BLaER1 treated with 17β-estradiol and CSF1 and Interleukin-3, amounts not matched to agents 10 nM and 100 nM (cell line): ENCODE measurements around the gene FLRT2.
A peak's percentile ranks its signal among the peaks of the same experiment; 100 is the strongest.

Source experiments
- H3K27ac ChIP-seq, 11 experiments: shearing (Covaris generic); formaldehyde crosslinking; 2 replicates each; pipeline ENCODE4 v1.8.1; 2022
- H3K27me3 ChIP-seq, 11 experiments: shearing (Covaris generic); formaldehyde crosslinking; 2 replicates each; pipeline ENCODE4 v1.8.1; 2022
- H3K36me3 ChIP-seq, 11 experiments: shearing (Covaris generic); formaldehyde crosslinking; 2 replicates each; pipeline ENCODE4 v1.8.1; 2022
- H3K4me1 ChIP-seq, 10 experiments: shearing (Covaris generic); formaldehyde crosslinking; 2 replicates each; pipeline ENCODE4 v1.8.1; 2022
- H3K4me2 ChIP-seq, 11 experiments: shearing (Covaris generic); formaldehyde crosslinking; 2 replicates each; pipeline ENCODE4 v1.8.1; 2022
- H3K4me3 ChIP-seq, 10 experiments: shearing (Covaris generic); formaldehyde crosslinking; 2 replicates each; pipeline ENCODE4 v1.8.1; 2022
- H3K9ac ChIP-seq, 11 experiments: shearing (Covaris generic); formaldehyde crosslinking; 2 replicates each; pipeline ENCODE4 v1.8.1; 2022
- H3K9me3 ChIP-seq, 11 experiments: shearing (Covaris generic); formaldehyde crosslinking; replicated peaks in 1 of 11; 2 replicates each; pipeline ENCODE4 v1.8.1; 2022
- H4K20me1 ChIP-seq, 11 experiments: shearing (Covaris generic); formaldehyde crosslinking; 2 replicates each; pipeline ENCODE4 v1.8.1; 2022
- Cebpa-rat ChIP-seq, 11 experiments: shearing (Covaris generic); IDR thresholded peaks; 2 replicates each; pipeline ENCODE4 v1.8.1; 2022

FLRT2 gene

GRCh38 chr14:85601690-85602089, 71.7 kb downstream of the FLRT2 start:
- peak overlapping the region in 1 of 11 experiments; percentile 84; a peak in 2 of 22 replicates for H3K9ac ChIP-seq
- H3K9me3 ChIP-seq: peaks cover 0 to 9% (median 0%) of the 10 kb centered on the region in 11 experiments; a peak in 2 of 22 replicates
- no peak for TF ChIP-seq Cebpa-rat (IDR thresholded peaks at IDR 0.05)
- H3K4me2 ChIP-seq: peak overlapping the region in 4 of 11 experiments; percentile 59 to 87 (median 61); a peak in 7 of 22 replicates
- no peak overlapping the region for H3K4me3 ChIP-seq
- no peaks in the 10 kb centered on the region for H3K27me3 ChIP-seq
- peaks cover 0 to 84% (median 23%) of the 10 kb centered on the region in 10 experiments; a peak in 12 of 20 replicates for H3K4me1 ChIP-seq
- H4K20me1 ChIP-seq: no peaks in the 10 kb centered on the region
- H3K27ac ChIP-seq: peak overlapping the region in 5 of 11 experiments; percentile 82 to 100 (median 92); a peak in 9 of 22 replicates
- H3K36me3 ChIP-seq: no peaks in the 10 kb centered on the region

- H3K4me2 ChIP-seq: peak overlapping the region in 3 of 11 experiments; percentile 35 to 87 (median 59); a peak in 5 of 22 replicates
- peaks cover 0 to 90% (median 23%) of the 10 kb centered on the region in 10 experiments; a peak in 12 of 20 replicates for H3K4me1 ChIP-seq
- no peaks in the 10 kb centered on the region for H3K36me3 ChIP-seq
- H3K9me3 ChIP-seq: peaks cover 0 to 9% (median 0%) of the 10 kb centered on the region in 11 experiments; a peak in 1 of 22 replicates
- H3K27me3 ChIP-seq: no peaks in the 10 kb centered on the region
- no peak for TF ChIP-seq Cebpa-rat (IDR thresholded peaks at IDR 0.05)
- H4K20me1 ChIP-seq: no peaks in the 10 kb centered on the region
- H3K9ac ChIP-seq: no peak overlapping the region
- H3K27ac ChIP-seq: peak overlapping the region in 2 of 11 experiments; percentile 9 to 100; a peak in 2 of 22 replicates
- no peak overlapping the region for H3K4me3 ChIP-seq
Observed at GRCh38 chr14:85602345-85602744, 72.4 kb downstream of the FLRT2 start.

- no peaks in the 10 kb centered on the region for H3K36me3 ChIP-seq
- no peak overlapping the region for H3K4me3 ChIP-seq
- TF ChIP-seq Cebpa-rat (IDR thresholded peaks at IDR 0.05): no peak
- peak overlapping the region in 4 of 11 experiments; percentile 54 to 75 (median 66); a peak in 5 of 22 replicates for H3K27ac ChIP-seq
- no peaks in the 10 kb centered on the region for H3K9me3 ChIP-seq
- H3K9ac ChIP-seq: no peak overlapping the region
- H3K4me1 ChIP-seq: peaks cover 0 to 90% (median 22%) of the 10 kb centered on the region in 10 experiments; a peak in 12 of 20 replicates
- peak overlapping the region in 3 of 11 experiments; percentile 54 to 70 (median 70); a peak in 2 of 22 replicates for H3K4me2 ChIP-seq
- no peaks in the 10 kb centered on the region for H3K27me3 ChIP-seq
- no peaks in the 10 kb centered on the region for H4K20me1 ChIP-seq
Observed at GRCh38 chr14:85604021-85604420, 74.1 kb downstream of the FLRT2 start.

GRCh38 chr14:85604714-85605113, 74.8 kb downstream of the FLRT2 start:
- no peak overlapping the region for H3K4me3 ChIP-seq
- H4K20me1 ChIP-seq: no peaks in the 10 kb centered on the region
- no peaks in the 10 kb centered on the region for H3K9me3 ChIP-seq
- H3K27ac ChIP-seq: peak overlapping the region in 4 of 11 experiments; percentile 54 to 75 (median 66); a peak in 7 of 22 replicates
- H3K27me3 ChIP-seq: no peaks in the 10 kb centered on the region
- no peak for TF ChIP-seq Cebpa-rat (IDR thresholded peaks at IDR 0.05)
- peaks cover 0 to 84% (median 16%) of the 10 kb centered on the region in 10 experiments; a peak in 12 of 20 replicates for H3K4me1 ChIP-seq
- peak overlapping the region in 3 of 11 experiments; percentile 35 to 55 (median 53); a peak in 4 of 22 replicates for H3K9ac ChIP-seq
- peak overlapping the region in 4 of 11 experiments; percentile 19 to 70 (median 62); a peak in 7 of 22 replicates for H3K4me2 ChIP-seq
- no peaks in the 10 kb centered on the region for H3K36me3 ChIP-seq

GRCh38 chr14:85607651-85608081, 77.7 kb downstream of the FLRT2 start:
- Histone ChIP-seq H3K27ac (peak overlapping the region in 5 of 11 experiments; percentile 41 to 77 (median 72); a peak in 8 of 22 replicates), H3K4me2 (peak overlapping the region in 4 of 11 experiments; percentile 5 to 65 (median 55); a peak in 6 of 22 replicates), H3K9me3 (no peaks in the 10 kb centered on the region), H4K20me1 (no peaks in the 10 kb centered on the region), H3K4me3 (no peak overlapping the region), H3K4me1 (peaks cover 0 to 58% (median 0%) of the 10 kb centered on the region in 10 experiments; a peak in 8 of 20 replicates), H3K36me3 (no peaks in the 10 kb centered on the region), H3K27me3 (no peaks in the 10 kb centered on the region), H3K9ac (peak overlapping the region in 2 of 11 experiments; percentile 52 to 56; a peak in 5 of 22 replicates)
- no peak for TF ChIP-seq Cebpa-rat (IDR thresholded peaks at IDR 0.05)

- Histone ChIP-seq H3K9me3 (no peaks in the 10 kb centered on the region), H4K20me1 (no peaks in the 10 kb centered on the region), H3K27me3 (no peaks in the 10 kb centered on the region), H3K9ac (no peak overlapping the region), H3K27ac (no peak overlapping the region), H3K4me3 (no peak overlapping the region), H3K4me1 (peaks cover 0 to 6% (median 0%) of the 10 kb centered on the region in 10 experiments; a peak in 5 of 20 replicates), H3K4me2 (no peak overlapping the region), H3K36me3 (no peaks in the 10 kb centered on the region)
- no peak for TF ChIP-seq Cebpa-rat (IDR thresholded peaks at IDR 0.05)
Observed at GRCh38 chr14:85613496-85613895, 83.6 kb downstream of the FLRT2 start.

GRCh38 chr14:85616386-85616885, 86.5 kb downstream of the FLRT2 start:
- Histone ChIP-seq H3K4me1 (peaks cover 0 to 22% (median 2%) of the 10 kb centered on the region in 10 experiments; a peak in 8 of 20 replicates), H3K4me3 (no peak overlapping the region), H3K27ac (no peak overlapping the region), H4K20me1 (no peaks in the 10 kb centered on the region), H3K9me3 (0 out of 22 replicates have a peak, but pooled peaks cover 0 to under 1% (median 0%) of the 10 kb centered on the region in 11 experiments), H3K9ac (no peak overlapping the region), H3K36me3 (no peaks in the 10 kb centered on the region), H3K27me3 (no peaks in the 10 kb centered on the region), H3K4me2 (no peak overlapping the region)
- TF ChIP-seq Cebpa-rat (IDR thresholded peaks at IDR 0.05): no peak

GRCh38 chr14:85616886-85617285, 86.9 kb downstream of the FLRT2 start:
- Histone ChIP-seq H3K27ac (no peak overlapping the region), H3K4me1 (peaks cover 0 to 26% (median 2%) of the 10 kb centered on the region in 10 experiments; a peak in 8 of 20 replicates), H3K9ac (no peak overlapping the region), H3K4me3 (no peak overlapping the region), H4K20me1 (no peaks in the 10 kb centered on the region), H3K36me3 (no peaks in the 10 kb centered on the region), H3K9me3 (peaks cover 0 to 5% (median 0%) of the 10 kb centered on the region in 11 experiments; a peak in 2 of 22 replicates), H3K4me2 (no peak overlapping the region), H3K27me3 (no peaks in the 10 kb centered on the region)
- TF ChIP-seq Cebpa-rat (IDR thresholded peaks at IDR 0.05): no peak

GRCh38 chr14:85617791-85618190, 87.8 kb downstream of the FLRT2 start:
- Histone ChIP-seq H3K9me3 (peaks cover 0 to 10% (median 0%) of the 10 kb centered on the region in 11 experiments; a peak in 5 of 22 replicates), H3K9ac (no peak overlapping the region), H4K20me1 (no peaks in the 10 kb centered on the region), H3K27ac (no peak overlapping the region), H3K27me3 (no peaks in the 10 kb centered on the region), H3K4me1 (peaks cover 0 to 26% (median 2%) of the 10 kb centered on the region in 10 experiments; a peak in 8 of 20 replicates), H3K4me3 (no peak overlapping the region), H3K4me2 (no peak overlapping the region), H3K36me3 (no peaks in the 10 kb centered on the region)
- no peak for TF ChIP-seq Cebpa-rat (IDR thresholded peaks at IDR 0.05)
